H9 (cell line): Measurements from ENCODE around the gene ZBTB20. TPM values are rescaled to one million over a fixed set of nuclear protein-coding genes. Genes with fewer than 3 reads are reported as not detected.

Experiments
- DNase-seq: peaks from one replicate; pipeline ENCODE4 v3.0.0-alpha.2; 2017
- H2AFZ ChIP-seq: one replicate; pipeline ENCODE4 v1.6.1; 2013; ENCODE audit warnings: mild to moderate bottlenecking, low read length, control low read depth, moderate library complexity
- H2AK5ac ChIP-seq: 2 replicates; pipeline ENCODE4 v1.6.1; 2013; ENCODE audit warnings: low read length, control low read depth, mixed read lengths; ENCODE audit not compliant: insufficient read length
- H2BK120ac ChIP-seq: one replicate; pipeline ENCODE4 v1.6.1; 2013; ENCODE audit warnings: low read depth, mild to moderate bottlenecking, low read length, control low read depth, inconsistent platforms; ENCODE audit not compliant: poor library complexity, severe bottlenecking
- H2BK12ac ChIP-seq: 2 replicates; pipeline ENCODE4 v1.6.1; 2013; ENCODE audit warnings: low read length, control low read depth, mixed read lengths, low read depth; ENCODE audit not compliant: insufficient read length
- H2BK15ac ChIP-seq: 2 replicates; pipeline ENCODE4 v1.6.1; 2013; ENCODE audit warnings: low read depth, low read length, control low read depth
- H2BK20ac ChIP-seq: one replicate; pipeline ENCODE4 v1.6.1; 2013; ENCODE audit warnings: low read depth, mild to moderate bottlenecking, low read length, control low read depth, inconsistent platforms; ENCODE audit not compliant: poor library complexity, severe bottlenecking
- H2BK5ac ChIP-seq: 2 replicates; pipeline ENCODE4 v1.6.1; 2013; ENCODE audit warnings: low read length, control low read depth, mixed read lengths; ENCODE audit not compliant: insufficient read length
- H3K14ac ChIP-seq: 2 replicates; pipeline ENCODE4 v1.6.1; 2013; ENCODE audit warnings: low read length, control low read depth; ENCODE audit not compliant: insufficient read depth
- H3K18ac ChIP-seq: 2 replicates; pipeline ENCODE4 v1.6.1; 2013; ENCODE audit warnings: low read depth, mild to moderate bottlenecking, mixed read lengths, low read length, control low read depth; ENCODE audit not compliant: insufficient read length
- H3K23ac ChIP-seq: 2 replicates; pipeline ENCODE4 v1.6.1; 2013; ENCODE audit warnings: low read length, control low read depth, mixed read lengths, low read depth; ENCODE audit not compliant: insufficient read length
- H3K23me2 ChIP-seq: 2 replicates; pipeline ENCODE4 v1.6.1; 2013; ENCODE audit warnings: low read depth, mild to moderate bottlenecking, mixed read lengths, low read length, control low read depth; ENCODE audit not compliant: insufficient read length, poor library complexity, severe bottlenecking
- H3K27ac ChIP-seq: 2 replicates; pipeline ENCODE4 v1.5.1; 2013; ENCODE audit warnings: low read length, control low read depth, mixed read lengths, low read depth; ENCODE audit not compliant: insufficient read length
- H3K27me3 ChIP-seq: 2 replicates; pipeline ENCODE4 v1.6.1; 2013; ENCODE audit warnings: low read length, control low read depth, inconsistent platforms; ENCODE audit not compliant: insufficient read depth
- H3K4ac ChIP-seq: 2 replicates; pipeline ENCODE4 v1.6.1; 2013; ENCODE audit warnings: low read depth, mild to moderate bottlenecking, control low read depth, inconsistent platforms, low read length, moderate library complexity
- H3K4me1 ChIP-seq: 2 replicates; pipeline ENCODE4 v1.6.1; 2013; ENCODE audit warnings: low read length, control low read depth, inconsistent platforms; ENCODE audit not compliant: insufficient read depth
- H3K4me2 ChIP-seq: 2 replicates; pipeline ENCODE4 v1.6.1; 2013; ENCODE audit warnings: low read length, control low read depth, mixed read lengths; ENCODE audit not compliant: insufficient read length, insufficient read depth
- H3K56ac ChIP-seq: 2 replicates; pipeline ENCODE4 v1.6.1; 2013; ENCODE audit warnings: low read depth, mild to moderate bottlenecking, mixed read lengths, low read length, control low read depth; ENCODE audit not compliant: insufficient read length
- H3K79me1 ChIP-seq: 2 replicates; pipeline ENCODE4 v1.6.1; 2013; ENCODE audit warnings: low read depth, mild to moderate bottlenecking, moderate library complexity, low read length, control low read depth, inconsistent platforms; ENCODE audit not compliant: insufficient read depth, poor library complexity, severe bottlenecking
- H3K79me2 ChIP-seq: 2 replicates; pipeline ENCODE4 v1.6.1; 2013; ENCODE audit warnings: low read length, control low read depth, inconsistent platforms; ENCODE audit not compliant: insufficient read depth
- H3K9ac ChIP-seq: 2 replicates; pipeline ENCODE4 v1.6.1; 2013; ENCODE audit warnings: low read length, control low read depth, mixed read lengths; ENCODE audit not compliant: insufficient read length; ENCODE audit errors: extremely low read depth
- H3K9me3 ChIP-seq: one replicate; pipeline ENCODE4 v1.6.1; 2013; ENCODE audit warnings: low read depth, low read length, inconsistent platforms; ENCODE audit not compliant: control insufficient read depth
- H3T11ph ChIP-seq: one replicate; pipeline ENCODE4 v1.6.1; 2013; ENCODE audit warnings: mild to moderate bottlenecking, low read length, control low read depth, inconsistent platforms
- H4K20me1 ChIP-seq: one replicate; pipeline ENCODE4 v1.6.1; 2013; ENCODE audit not compliant: control insufficient read depth, insufficient read length, insufficient read depth
- H4K5ac ChIP-seq: 2 replicates; pipeline ENCODE4 v1.6.1; 2013; ENCODE audit warnings: low read depth, mild to moderate bottlenecking, mixed read lengths, low read length, control low read depth; ENCODE audit not compliant: insufficient read length
- H4K8ac ChIP-seq: replicated peaks from 2 replicates; pipeline ENCODE4 v1.6.1; 2013; ENCODE audit warnings: low read length, control low read depth, mixed read lengths, low read depth; ENCODE audit not compliant: insufficient read length
- H4K91ac ChIP-seq: 2 replicates; pipeline ENCODE4 v1.6.1; 2013; ENCODE audit warnings: low read depth, mild to moderate bottlenecking, moderate library complexity, mixed read lengths, low read length, control low read depth; ENCODE audit not compliant: insufficient read length
- H3K27ac Mint-ChIP-seq, 3 experiments: 2 replicates in 2 of 3; 3 replicates in 1 of 3; pipeline ENCODE4 v1.8.0; 2020 to 2021; ENCODE audit warnings: mixed read lengths in 3 of 3, mild to moderate bottlenecking in 1 of 3, moderate library complexity in 1 of 3
- H3K27me3 Mint-ChIP-seq: 2 replicates; pipeline ENCODE4 v1.8.0; 2021; ENCODE audit warnings: low read depth, mild to moderate bottlenecking, moderate library complexity, mixed read lengths
- H3K36me3 Mint-ChIP-seq, 3 experiments: 2 replicates in 2 of 3; 3 replicates in 1 of 3; pipeline ENCODE4 v1.8.0; 2020 to 2021; ENCODE audit warnings: low read depth in 3 of 3, mixed read lengths in 3 of 3; ENCODE audit not compliant: insufficient read depth in 1 of 3
- H3K4me1 Mint-ChIP-seq, 2 experiments: 2 replicates each; pipeline ENCODE4 v1.8.0; 2020; ENCODE audit warnings: mixed read lengths in 2 of 2
- H3K4me3 Mint-ChIP-seq, 2 experiments: 2 replicates in 1 of 2; 3 replicates in 1 of 2; pipeline ENCODE4 v1.8.0; 2020 to 2021; ENCODE audit warnings: mild to moderate bottlenecking in 2 of 2, mixed read lengths in 2 of 2, moderate library complexity in 1 of 2
- H3K9me3 Mint-ChIP-seq, 2 experiments: 2 replicates in 1 of 2; 3 replicates in 1 of 2; pipeline ENCODE4 v1.8.0; 2020; ENCODE audit warnings: mild to moderate bottlenecking in 2 of 2, mixed read lengths in 2 of 2, moderate library complexity in 1 of 2
- WGBS: extraction: QIAGEN DNeasy Blood & Tissue Kit; methylation state at CpG from one replicate; pipeline ENCODE4 v1.1.7; 2013; ENCODE audit warnings: missing lambda C conversion rate, low lambda C conversion rate, mixed read lengths; ENCODE audit not compliant: insufficient read length; ENCODE audit errors: extremely low coverage; 5-methylcytosine and 5-hydroxymethylcytosine counted together
- total RNA-seq: library from RNA; stranded (reverse); gene quantifications from 2 replicates; pipeline ENCODE4 v1.2.1, GENCODE V29; 2021
- TF ChIP-seq, protein P1 (sequence below): fragments of 200-600 bp; sonication (generic); conservative IDR thresholded peaks from 3 replicates; pipeline ENCODE4 v1.8.0; 2021; ENCODE audit warnings: antibody characterized with exemption, mild to moderate bottlenecking

Gene ZBTB20
- total RNA-seq, 1 experiment from 2014 or later = 0.70 TPM

DNA sequence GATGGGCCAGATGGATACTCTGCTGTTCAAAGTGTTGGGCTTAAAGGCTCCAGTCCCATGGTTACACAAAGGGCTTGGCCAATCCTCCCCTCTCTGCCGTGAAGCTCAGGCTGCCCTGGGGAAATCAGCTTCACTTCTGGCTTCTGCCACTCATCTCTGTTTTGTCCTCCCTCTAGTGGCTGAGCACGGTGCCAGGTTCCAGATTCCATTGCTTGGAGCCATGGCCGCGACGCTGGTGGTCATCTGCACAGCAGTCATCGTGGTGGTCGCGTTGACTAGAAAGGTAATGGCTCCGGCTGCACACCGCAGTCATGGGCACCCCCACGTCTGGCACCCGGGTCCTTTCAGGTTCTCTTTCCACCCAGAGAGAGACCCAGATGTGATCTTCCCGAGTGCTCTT, 847.7 kb downstream of the ZBTB20 start:
- Histone ChIP-seq H3K4ac (no peak overlapping the region), H4K20me1 (no peaks in the 10 kb centered on the region), H2BK20ac (no peak overlapping the region), H3K27ac (no peak overlapping the region), H2BK120ac (no peak overlapping the region), H3K4me1 (no peaks in the 10 kb centered on the region), H3K27me3 (no peaks in the 10 kb centered on the region), H2AK5ac (no peak overlapping the region), H2AFZ (no peak overlapping the region), H3K23ac (no peak overlapping the region), H2BK5ac (no peak overlapping the region), H3K9me3 (no peaks in the 10 kb centered on the region), H3K79me2 (no peaks in the 10 kb centered on the region), H3K23me2 (no peaks in the 10 kb centered on the region), H4K91ac (no peak overlapping the region), H3K79me1 (no peaks in the 10 kb centered on the region), H3T11ph (no peak overlapping the region), H2BK15ac (no peak overlapping the region), H4K5ac (no peak overlapping the region), H3K56ac (no peak overlapping the region), H3K14ac (no peak overlapping the region), H4K8ac (no peak overlapping the region), H3K18ac (no peak overlapping the region), H3K4me2 (no peak overlapping the region), H2BK12ac (no peak overlapping the region), H3K9ac (no peak overlapping the region)
- no peak overlapping the region for H3K4me3 Mint-ChIP-seq
- H3K36me3 Mint-ChIP-seq = no peaks in the 10 kb centered on the region
- TF ChIP-seq, protein P1, sequence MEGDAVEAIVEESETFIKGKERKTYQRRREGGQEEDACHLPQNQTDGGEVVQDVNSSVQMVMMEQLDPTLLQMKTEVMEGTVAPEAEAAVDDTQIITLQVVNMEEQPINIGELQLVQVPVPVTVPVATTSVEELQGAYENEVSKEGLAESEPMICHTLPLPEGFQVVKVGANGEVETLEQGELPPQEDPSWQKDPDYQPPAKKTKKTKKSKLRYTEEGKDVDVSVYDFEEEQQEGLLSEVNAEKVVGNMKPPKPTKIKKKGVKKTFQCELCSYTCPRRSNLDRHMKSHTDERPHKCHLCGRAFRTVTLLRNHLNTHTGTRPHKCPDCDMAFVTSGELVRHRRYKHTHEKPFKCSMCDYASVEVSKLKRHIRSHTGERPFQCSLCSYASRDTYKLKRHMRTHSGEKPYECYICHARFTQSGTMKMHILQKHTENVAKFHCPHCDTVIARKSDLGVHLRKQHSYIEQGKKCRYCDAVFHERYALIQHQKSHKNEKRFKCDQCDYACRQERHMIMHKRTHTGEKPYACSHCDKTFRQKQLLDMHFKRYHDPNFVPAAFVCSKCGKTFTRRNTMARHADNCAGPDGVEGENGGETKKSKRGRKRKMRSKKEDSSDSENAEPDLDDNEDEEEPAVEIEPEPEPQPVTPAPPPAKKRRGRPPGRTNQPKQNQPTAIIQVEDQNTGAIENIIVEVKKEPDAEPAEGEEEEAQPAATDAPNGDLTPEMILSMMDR = peak; percentile 70
- no CpG with 5 or more reads among the region's 13 CpGs for WGBS
- no peak overlapping the region for H3K27ac Mint-ChIP-seq
- no peaks in the 10 kb centered on the region; the same call in 1 of the 2 replicates for H3K27me3 Mint-ChIP-seq
- H3K4me1 Mint-ChIP-seq = peaks cover 4 to 12% of the 10 kb centered on the region in 2 experiments
- peaks cover 0 to 2% of the 10 kb centered on the region in 2 experiments; a peak in 1 of 5 replicates for H3K9me3 Mint-ChIP-seq
- peak; percentile 68 for DNase-seq
